K562 (cell line): Measurements from ENCODE around the gene CACNA1C. TPM values are rescaled to one million over a fixed set of nuclear protein-coding genes. Genes with fewer than 3 reads are reported as not detected.

Experiments used
- CTCF ChIP-seq, 3 experiments: IDR thresholded peaks in 2 of 3; conservative IDR thresholded peaks in 1 of 3; 2 replicates each; pipeline ENCODE4 v1.5.1; 2011 to 2012; ENCODE audit warnings: low read length in 3 of 3, mild to moderate bottlenecking in 3 of 3, control low read depth in 2 of 3, improper control_type of control experiment in 1 of 3, inconsistent platforms in 1 of 3, low read depth in 1 of 3, mixed read lengths in 1 of 3, moderate library complexity in 1 of 3; ENCODE audit not compliant: insufficient read depth in 2 of 3
- GTF2F1 ChIP-seq: IDR thresholded peaks from 2 replicates; pipeline ENCODE4 v1.6.1; 2011; ENCODE audit warnings: low read depth, low read length, improper control_type of control experiment
- MGA ChIP-seq: fragments of 450-650 bp; IDR thresholded peaks from 2 replicates; pipeline ENCODE4 v1.6.1; 2016; ENCODE audit warnings: mild to moderate bottlenecking, moderate library complexity
- TCFL5 ChIP-seq: fragments of 250-450 bp; sonication (Bioruptor Pico); conservative IDR thresholded peaks from 2 replicates; pipeline ENCODE4 v1.6.1; 2021; ENCODE audit warnings: mild to moderate bottlenecking, moderate library complexity, matching md5 sums
- ZNF224 ChIP-seq: sonication (generic); formaldehyde crosslinking; IDR thresholded peaks from 2 replicates; pipeline ENCODE4 v1.8.0; 2022; ENCODE audit warnings: mild to moderate bottlenecking, missing genetic modification reagents
- polyA plus RNA-seq, 8 experiments: library from polyadenylated mRNA; depleted of rRNA in 4 of 8; stranded (reverse) in 5 of 8; unstranded in 3 of 8; fragments of >200 nt; fragmentation: Nextera tagmentation in 2 of 8; fragmentation: Illumina TruSeq in 1 of 8; extraction: Ambion mirVana in 2 of 8; extraction: Trizol in 1 of 8; gene quantifications; 2 replicates each; pipeline versions ENCODE4 v1.2.1 to v1.2.3, GENCODE V29; 2011 to 2014; ENCODE audit warnings: inconsistent platforms in 1 of 8, missing spikeins in 1 of 8
- total RNA-seq, 7 experiments: library from RNA; depleted of rRNA in 6 of 7; stranded (reverse); fragments of >200 nt in 6 of 7; fragmentation: Illumina TruSeq in 2 of 7; extraction: Trizol in 2 of 7; gene quantifications; 2 replicates each; pipeline versions ENCODE4 v1.2.1 to v1.2.3, GENCODE V29; 2011 to 2021; ENCODE audit warnings: low replicate concordance in 1 of 7

Gene CACNA1C
- total and polyA plus RNA-seq, 9 of the 15 experiments (the other 6 are each of a cell fraction or from before 2014, with no cell fraction given) = not detected

GRCh38 chr12:2523844-2524243, 471.1 kb downstream of the CACNA1C start (continued):
- TF ChIP-seq MGA (no peak), ZNF224 (CRISPR knock-in tag) (no peak), GTF2F1 (no peak), TCFL5 (CRISPR knock-in tag) (no peak), CTCF (IDR thresholded peaks at IDR 0.05 in 2 of 3, conservative IDR thresholded peaks at IDR 0.05 in 1 of 3; ENCODE audit: insufficient read depth in 2 of 3, low read depth in 1 of 3, low read length in 3 of 3) (no peak)
